Heart right ventricle (tissue), 16 donors: ENCODE results near the gene CFAP298. TPM values are rescaled to one million over a fixed set of nuclear protein-coding genes. Genes with fewer than 3 reads are reported as not detected.
"Not testable (repeated sequence)": the region's sequence is repeated elsewhere in the genome, so short reads cannot be mapped to it uniquely, and the experiment has no call there.

Source experiments
- ATAC-seq, 8 donors: fragments of 200-7000 bp; cut with Tn5 transposase; one replicate each; pipeline ENCODE4 v1.9.1; 2020; ENCODE audit warnings: mild to moderate bottlenecking in 8 of 8, moderate library complexity in 8 of 8, moderate number of reproducible peaks in 1 of 8
- DNase-seq, 2 donors: peaks; one replicate each; pipeline ENCODE4 v3.0.0-alpha.2; 2020
- H3K27ac ChIP-seq, 10 donors: fragments of 200-600 bp; sonication (generic) in 2 of 10; one replicate each; pipeline versions ENCODE4 v1.5.0 to v1.8.0; 2020 to 2022; ENCODE audit warnings: mild to moderate bottlenecking in 3 of 10
- H3K27me3 ChIP-seq, 7 donors: fragments of 200-600 bp; one replicate each; pipeline ENCODE4 v1.8.0; 2021 to 2022; ENCODE audit warnings: mild to moderate bottlenecking in 2 of 7
- H3K36me3 ChIP-seq, 9 donors: fragments of 200-600 bp; sonication (generic) in 1 of 9; one replicate each; pipeline versions ENCODE4 v1.5.0 to v1.8.0; 2020 to 2022; ENCODE audit warnings: mild to moderate bottlenecking in 2 of 9
- H3K4me1 ChIP-seq, 9 donors: fragments of 200-600 bp; sonication (generic) in 1 of 9; one replicate each; pipeline versions ENCODE4 v1.5.0 to v1.8.0; 2020 to 2022; ENCODE audit warnings: mild to moderate bottlenecking in 4 of 9
- H3K4me3 ChIP-seq, 10 donors: fragments of 200-600 bp; sonication (generic) in 2 of 10; one replicate each; pipeline versions ENCODE4 v1.5.0 to v1.8.0; 2020 to 2022; ENCODE audit warnings: mild to moderate bottlenecking in 7 of 10, moderate library complexity in 2 of 10
- H3K9me3 ChIP-seq, 11 donors: fragments of 200-600 bp in 10 of 11; sonication (generic) in 2 of 11; one replicate each; pipeline versions ENCODE4 v1.5.0 to v1.8.0; 2013 to 2022; ENCODE audit warnings: mild to moderate bottlenecking in 2 of 11, control low read depth in 1 of 11, moderate library complexity in 1 of 11
- CTCF ChIP-seq, 9 donors: fragments of 200-600 bp; sonication (generic) in 2 of 9; IDR thresholded peaks; one replicate each; pipeline versions ENCODE4 v1.5.0 to v1.8.0; 2021 to 2022; ENCODE audit warnings: antibody characterized with exemption in 9 of 9, mild to moderate bottlenecking in 5 of 9, moderate library complexity in 1 of 9
- WGBS, 2 donors: extraction: QIAGEN DNeasy Blood & Tissue Kit; methylation state at CpG; one replicate each; pipeline ENCODE4 v1.1.7; 2013; ENCODE audit warnings: inconsistent platforms in 1 of 2; 5-methylcytosine and 5-hydroxymethylcytosine counted together
- intact Hi-C, 10 donors: fragments of 100-400 bp; cut with DNase I; formaldehyde crosslinking; loops; one replicate each; pipeline versions ENCODE4 v1.11.1 to v1.14.2; 2022
- polyA plus RNA-seq, 2 donors: library from polyadenylated mRNA; stranded (reverse); fragments of 200-250 nt; gene quantifications; one replicate each; pipeline ENCODE4 v1.2.3, GENCODE V29; 2013
- total RNA-seq, 10 donors: library from RNA; stranded (reverse); fragmentation: NEBNext Ultra II Directional in 3 of 10; extraction: Animal tissue kit (Norgen Biotek cat#: 25700) in 3 of 10; gene quantifications; one replicate each; pipeline versions ENCODE4 v1.2.1 to v1.2.4, GENCODE V29; 2021 to 2023
- donor health status: Arrhythmogenic right ventricular cardiomyopathy.
- donor health status: ischemic (EF 13 %, LVEDD 7.1; RV severe dilation, severe dysfunction).
- donor health status: healthy with polysubstance abuse.
- donor health status: DM: no; HTN: yes; CAD: no.
- donor health status: DM: no; HTN: no; CAD: no.
- donor health status: ischemic (EF 25% LVEDD 6.9; RV normal size, moderate dysfunction).
- donor health status: ischemic (EF 25% LVEDD 5.7; RV mildly dilated, moderate dysfunction).
- donor health status: healthy.
- donor health status: DM: yes; HTN: yes; CAD: no.
- donor health status: Ischemic cardiomyopathy.
- donor health status: ischemic (EF 35%, LVEDD 5.7; RV mildly dilated, moderate dysfunction).
- donor health status: nonischemic (EF 11% LVEDD 7.7; RV severe dilation, severe dysfunction).
- donor health status: DM: yes; HTN: yes; CAD: no.
- donor health status: PGD.
- donor health status: ischemic (EF 29% LVEDD 5.4; RV normal size, mild dysfunction).
- donor health status: nonischemic (EF 23%, LVEDD 6.1; RV moderate dilation, normal function).

The CFAP298 gene
- total and polyA plus RNA-seq, 12 donors = 15.8 to 40.6 (median 21.9) TPM

- Histone ChIP-seq H3K27ac (peak overlapping the region; percentile 30 to 97 (median 92)), H3K36me3 (peaks cover 0 to 39% (median 10%) of the 10 kb centered on the region in 9 donors), H3K4me1 (peaks cover 0 to 29% (median 18%) of the 10 kb centered on the region in 9 donors), H3K9me3 (no peaks in the 10 kb centered on the region), H3K27me3 (no peaks in the 10 kb centered on the region), H3K4me3 (peak overlapping the region; percentile 68 to 99 (median 88))
- WGBS, 2 donors = 0 to 1% methylated on average over 28 of the region's 28 CpGs
- DNase-seq = peak in 1 of 2 donors; percentile 18
- ATAC-seq = peak in 5 of 8 donors; percentile 1 to 38 (median 25)
- intact Hi-C loops = loop anchor here in 1 of 10 donors (5.0 kb wide), 1 partner anchor 49 kb away; no protein-coding TSS in a partner anchor
- no peak for TF ChIP-seq CTCF (IDR thresholded peaks at IDR 0.05)
Observed at GRCh38 chr21:32611471-32611997, 643 bp downstream of the CFAP298 start.

DNA sequence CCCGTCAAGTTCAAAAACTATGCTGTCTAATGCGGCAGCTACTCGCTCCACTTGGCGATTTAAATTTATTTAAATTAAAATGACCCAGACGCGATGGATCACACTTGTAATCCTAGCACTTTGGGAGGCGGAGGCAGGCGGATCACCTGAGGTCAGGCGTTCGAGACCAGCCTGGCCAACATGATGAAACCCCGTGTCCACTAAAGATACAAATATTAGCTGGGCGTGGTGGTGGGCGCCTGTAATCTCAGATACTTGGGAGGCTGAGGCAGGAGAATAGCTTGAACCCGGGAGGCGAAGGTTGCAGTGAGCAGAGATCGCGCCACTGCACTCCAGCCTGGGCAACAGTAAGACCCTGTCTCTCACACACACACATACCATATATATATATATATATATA, 1.2 kb downstream of the CFAP298 start:
- not testable (repeated sequence) for H3K27me3 ChIP-seq, DNase-seq, ATAC-seq, H3K9me3 ChIP-seq
- H3K36me3 ChIP-seq = peaks cover 0 to 45% (median 16%) of the 10 kb centered on the region in 9 donors
- H3K4me1 ChIP-seq = peaks cover 0 to 29% (median 18%) of the 10 kb centered on the region in 9 donors
- peak overlapping the region; percentile 68 to 99 (median 88) for H3K4me3 ChIP-seq
- H3K27ac ChIP-seq = peak overlapping the region in 3 of 10 donors; percentile 92 to 95 (median 93)
- intact Hi-C loops = loop anchor here in 1 of 10 donors (5.0 kb wide), 1 partner anchor 49 kb away; no protein-coding TSS in a partner anchor
- WGBS, 2 donors = 79 to 81% methylated on average over 17 of the region's 17 CpGs

DNA sequence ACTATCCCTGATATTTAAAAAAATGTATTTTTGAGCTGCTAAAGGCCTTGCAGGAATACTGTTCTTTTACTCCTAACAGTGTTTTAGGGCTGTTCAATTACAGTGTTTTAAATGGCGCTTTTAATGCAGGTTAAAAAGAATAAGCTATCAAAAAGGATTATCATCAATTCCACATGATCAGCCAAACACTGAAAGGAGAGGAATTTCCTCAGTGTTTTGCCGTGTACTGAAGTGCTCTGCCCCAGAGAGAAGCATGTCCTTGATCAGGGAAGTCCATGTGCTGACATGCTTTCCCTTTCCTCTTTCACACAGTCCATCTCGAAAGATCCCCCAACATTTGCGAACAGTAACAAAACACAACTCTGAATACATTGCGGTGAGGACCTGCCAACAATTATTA, 3.3 kb downstream of the CFAP298 start:
- no peak for DNase-seq
- H3K36me3 ChIP-seq = peaks cover 0 to 66% (median 36%) of the 10 kb centered on the region in 9 donors
- TF ChIP-seq CTCF (IDR thresholded peaks at IDR 0.05) = no peak
- 87 to 94% methylated on average over 5 of the region's 5 CpGs for WGBS, 2 donors
- intact Hi-C loops = loop anchor here in 1 of 10 donors (10.0 kb wide), 1 partner anchor 204 kb away; no protein-coding TSS in a partner anchor
- H3K27ac ChIP-seq = no peak overlapping the region
- no peak overlapping the region for H3K4me3 ChIP-seq
- H3K27me3 ChIP-seq = no peaks in the 10 kb centered on the region
- H3K4me1 ChIP-seq = peaks cover 0 to 27% (median 18%) of the 10 kb centered on the region in 9 donors
- no peaks in the 10 kb centered on the region for H3K9me3 ChIP-seq
- no peak for ATAC-seq

DNA sequence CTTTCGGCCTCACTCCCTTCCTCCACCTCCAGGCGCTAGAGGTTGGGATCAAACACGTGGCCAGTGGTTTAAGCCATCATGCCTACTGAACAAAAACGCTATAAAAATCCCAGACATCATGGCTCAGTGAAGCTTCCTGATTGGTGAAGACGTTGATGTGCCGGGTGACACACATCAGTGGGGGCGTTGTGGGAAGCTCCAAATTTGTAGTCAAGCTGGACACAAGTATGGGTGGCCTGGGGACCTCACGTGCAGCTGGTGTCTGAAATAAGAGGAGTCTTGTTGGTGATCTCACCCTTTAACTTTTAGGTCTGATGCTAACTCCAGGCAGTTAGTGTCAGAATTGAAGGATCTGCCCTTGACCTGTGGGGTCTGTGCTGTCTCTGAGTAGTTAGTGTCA, 6.7 kb downstream of the CFAP298 start:
- Histone ChIP-seq H3K27me3 (no peaks in the 10 kb centered on the region), H3K36me3 (peaks cover 0 to 97% (median 61%) of the 10 kb centered on the region in 9 donors), H3K4me3 (no peak overlapping the region), H3K27ac (no peak overlapping the region), H3K9me3 (no peaks in the 10 kb centered on the region), H3K4me1 (peaks cover 0 to 9% (median 1%) of the 10 kb centered on the region in 9 donors)
- intact Hi-C loops = loop anchor here in 1 of 10 donors (10.0 kb wide), 1 partner anchor 201 kb away; no protein-coding TSS in a partner anchor
- ATAC-seq (peak in 1 of 8 donors; percentile 38), DNase-seq (no peak)
- WGBS, 2 donors = 83 to 85% methylated on average over 8 of the region's 8 CpGs
- no peak for TF ChIP-seq CTCF (IDR thresholded peaks at IDR 0.05)

- no peak overlapping the region for H3K27ac ChIP-seq
- ATAC-seq = no peak
- DNase-seq = no peak
- no peaks in the 10 kb centered on the region for H3K9me3 ChIP-seq
- H3K4me1 ChIP-seq = peaks cover 0 to 4% (median 0%) of the 10 kb centered on the region in 9 donors
- TF ChIP-seq CTCF (IDR thresholded peaks at IDR 0.05) = no peak
- WGBS, 2 donors = 74 to 77% methylated on average over 8 of the region's 8 CpGs
- H3K36me3 ChIP-seq = peaks cover 0 to 98% (median 61%) of the 10 kb centered on the region in 9 donors
- intact Hi-C loops = loop anchor here in 5 of 10 donors (5.0 to 10.0 kb wide), 2 partner anchors 200 to 202 kb away; no protein-coding TSS in a partner anchor
- H3K4me3 ChIP-seq = no peak overlapping the region
- H3K27me3 ChIP-seq = no peaks in the 10 kb centered on the region
Observed at GRCh38 chr21:32604464-32604863, 7.7 kb downstream of the CFAP298 start.
